HAP-1 (cell line): ENCODE results near the gene ANKRD29.

ENCODE experiments used
- DNase-seq, 2 experiments: peaks; one replicate each; pipeline ENCODE4 v3.0.0-alpha.2; 2016 to 2020; ENCODE audit warnings: low spot score in 2 of 2
- H3K27me3 ChIP-seq: fragments of 250-450 bp; sonication (Bioruptor Pico); 2 replicates; pipeline ENCODE4 v1.5.1; 2020; ENCODE audit warnings: low read depth, mild to moderate bottlenecking, moderate library complexity
- H3K36me3 ChIP-seq: fragments of 250-450 bp; sonication (Bioruptor Pico); replicated peaks from 2 replicates; pipeline ENCODE4 v1.5.1; 2020; ENCODE audit warnings: mild to moderate bottlenecking
- H3K4me1 ChIP-seq: fragments of 250-450 bp; sonication (Bioruptor Pico); 2 replicates; pipeline ENCODE4 v1.5.1; 2020; ENCODE audit warnings: mild to moderate bottlenecking
- H3K4me3 ChIP-seq: fragments of 250-450 bp; sonication (Bioruptor Pico); 2 replicates; pipeline ENCODE4 v1.5.1; 2020; ENCODE audit warnings: mild to moderate bottlenecking, moderate library complexity
- H3K9me3 ChIP-seq: fragments of 250-450 bp; sonication (Bioruptor Pico); 2 replicates; pipeline ENCODE4 v1.5.1; 2020; ENCODE audit warnings: mild to moderate bottlenecking, moderate library complexity
- in situ Hi-C: fragments of 300-500 bp; cut with MboI; formaldehyde crosslinking; loops from 3 replicates; pipeline ENCODE4 v1.14.3; 2020; ENCODE audit warnings: low sequenced_read_pairs, inconsistent platforms, mixed read lengths

Gene ANKRD29

DNA sequence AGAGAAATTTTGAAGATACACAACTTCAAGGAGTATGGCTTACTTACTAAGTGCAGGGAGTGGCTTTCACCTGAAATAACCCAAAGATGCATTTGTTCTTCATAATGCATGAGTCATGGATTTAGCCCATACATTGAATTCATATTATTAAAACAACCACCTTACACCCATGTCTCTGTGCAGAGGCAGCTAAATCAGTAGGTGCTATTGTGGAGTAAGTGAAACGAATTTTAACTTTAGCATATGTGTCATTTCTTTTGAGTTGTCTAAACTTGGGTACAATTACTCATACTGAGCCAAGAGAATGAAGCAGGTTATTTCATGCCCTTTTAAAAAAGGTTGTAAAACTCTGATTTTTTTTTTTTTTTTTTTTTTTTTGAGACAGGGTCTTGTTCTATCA, 11.0 kb upstream of the ANKRD29 start:
- Histone ChIP-seq H3K36me3 (no peaks in the 10 kb centered on the region), H3K27me3 (peaks cover 23% of the 10 kb centered on the region), H3K9me3 (no peaks in the 10 kb centered on the region), H3K4me3 (no peak overlapping the region), H3K4me1 (peaks cover 4% of the 10 kb centered on the region; the same call in 1 of the 2 replicates)
- no peak for DNase-seq
- in situ Hi-C loops, result no loop called here

DNA sequence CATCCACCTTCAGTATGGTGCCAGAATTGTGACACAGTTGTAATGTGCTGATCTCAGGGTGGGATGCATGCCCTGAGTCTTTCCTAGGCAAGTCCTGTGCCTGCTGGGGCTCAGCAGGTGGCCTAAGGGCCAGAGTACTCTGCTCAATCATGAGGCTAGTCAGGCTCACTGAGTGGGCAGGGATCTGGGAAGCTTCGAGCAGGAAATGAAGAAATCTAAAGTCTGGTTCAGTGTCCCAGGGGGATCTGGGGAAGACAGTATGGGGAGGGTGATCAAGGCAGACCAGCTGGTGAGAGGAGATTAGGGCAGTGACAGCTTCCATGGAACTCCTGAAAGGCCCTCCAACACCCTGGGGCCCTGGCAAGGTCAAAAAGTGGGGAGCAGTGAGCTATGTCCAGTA, 8.9 kb upstream of the ANKRD29 start:
- H3K4me1 ChIP-seq, result peaks cover 4% of the 10 kb centered on the region; the same call in 1 of the 2 replicates
- no peak overlapping the region for H3K4me3 ChIP-seq
- no peak for DNase-seq
- H3K36me3 ChIP-seq, result no peaks in the 10 kb centered on the region
- peaks cover 28% of the 10 kb centered on the region for H3K27me3 ChIP-seq
- in situ Hi-C loops, result no loop called here
- H3K9me3 ChIP-seq, result no peaks in the 10 kb centered on the region

DNA sequence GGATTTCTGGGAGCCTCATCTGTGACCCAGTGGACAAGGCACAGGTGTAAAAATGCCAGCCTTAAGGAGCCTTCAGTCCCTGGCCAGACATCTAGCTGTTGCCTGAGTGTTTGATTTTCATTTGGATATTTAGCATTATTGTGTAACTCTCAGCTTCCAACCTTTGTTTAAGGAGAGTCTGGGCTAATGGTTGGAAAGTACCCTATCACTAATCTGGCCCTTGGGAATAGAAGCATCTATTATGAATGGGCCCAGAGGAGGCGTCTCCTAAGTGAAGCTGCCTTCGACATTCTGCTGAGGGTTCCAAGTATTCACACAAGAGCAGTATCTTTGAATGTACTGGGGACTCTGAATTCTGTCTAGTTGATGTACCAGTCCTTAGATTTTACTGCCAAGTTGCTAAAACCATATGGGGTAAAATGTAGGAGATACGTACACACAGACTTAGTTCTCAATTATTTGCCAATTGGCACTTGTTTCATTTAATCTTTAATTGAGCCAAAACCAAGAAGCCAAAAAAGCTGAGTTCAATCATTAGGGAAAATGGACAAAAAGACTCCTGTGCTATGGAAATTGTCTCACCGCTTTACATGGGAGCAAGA, 7.2 kb upstream of the ANKRD29 start:
- no peaks in the 10 kb centered on the region for H3K9me3 ChIP-seq
- in situ Hi-C loops, result no loop called here
- DNase-seq, result peak; percentile 32 to 43
- H3K4me1 ChIP-seq, result peaks cover 4% of the 10 kb centered on the region; the same call in 1 of the 2 replicates
- H3K27me3 ChIP-seq, result peaks cover 33% of the 10 kb centered on the region
- no peak overlapping the region for H3K4me3 ChIP-seq
- no peaks in the 10 kb centered on the region for H3K36me3 ChIP-seq

DNA sequence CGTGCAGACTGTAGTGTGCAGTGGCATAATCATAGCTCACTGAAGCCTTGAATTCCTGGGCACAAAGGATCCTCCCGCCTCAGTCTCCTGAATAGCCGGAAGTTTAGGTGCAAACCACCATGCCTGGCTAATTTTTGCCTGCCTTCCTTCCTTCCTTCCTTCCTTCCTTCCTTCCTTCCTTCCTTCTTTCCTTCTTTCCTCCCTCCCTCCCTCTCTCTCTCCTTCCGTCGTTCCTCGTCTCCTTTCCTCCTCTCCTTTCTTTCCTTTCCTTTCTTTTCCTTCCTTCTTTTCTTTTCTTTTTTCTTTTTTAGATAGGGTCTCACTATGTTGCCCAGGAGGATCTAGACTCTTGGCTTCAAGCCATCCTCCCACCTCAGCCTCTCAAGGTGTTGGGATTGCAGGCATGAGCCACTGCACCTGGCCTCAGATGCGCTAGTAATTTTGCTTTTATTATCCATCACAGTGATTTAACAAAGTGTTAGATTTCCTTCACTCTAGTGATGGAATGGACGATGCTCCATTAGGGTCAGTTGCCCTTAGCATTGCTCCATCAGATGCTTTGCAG, 6.6 kb upstream of the ANKRD29 start:
- Histone ChIP-seq H3K4me1 (peaks cover 4% of the 10 kb centered on the region; the same call in 1 of the 2 replicates), H3K27me3 (peaks cover 39% of the 10 kb centered on the region), H3K9me3 (no peaks in the 10 kb centered on the region), H3K4me3 (no peak overlapping the region), H3K36me3 (no peaks in the 10 kb centered on the region)
- no peak for DNase-seq
- in situ Hi-C loops, result no loop called here

DNA sequence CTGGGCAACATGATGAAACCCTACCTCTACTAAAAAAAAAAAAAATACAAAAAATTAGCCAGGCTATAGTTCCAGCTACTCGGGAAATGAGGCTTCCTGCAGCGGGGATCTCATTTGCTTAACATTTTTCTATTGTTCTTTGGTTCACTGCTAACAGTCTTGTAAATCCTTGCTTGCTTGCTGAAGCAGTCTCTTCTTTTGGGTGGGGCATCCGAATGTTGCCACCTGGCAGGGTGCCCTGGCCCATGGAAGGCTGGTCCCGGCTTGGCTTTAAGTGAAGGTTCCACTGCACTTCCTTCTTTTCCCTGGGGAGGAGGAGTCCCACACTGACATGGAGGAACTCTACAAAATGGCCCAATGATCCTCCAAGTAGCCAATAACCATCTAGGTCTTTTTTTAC, 6.0 kb upstream of the ANKRD29 start:
- Histone ChIP-seq H3K4me1 (peaks cover 3% of the 10 kb centered on the region; the same call in 1 of the 2 replicates), H3K4me3 (no peak overlapping the region), H3K9me3 (no peaks in the 10 kb centered on the region), H3K36me3 (no peaks in the 10 kb centered on the region), H3K27me3 (peaks cover 45% of the 10 kb centered on the region)
- in situ Hi-C loops, result no loop called here
- DNase-seq, result no peak

DNA sequence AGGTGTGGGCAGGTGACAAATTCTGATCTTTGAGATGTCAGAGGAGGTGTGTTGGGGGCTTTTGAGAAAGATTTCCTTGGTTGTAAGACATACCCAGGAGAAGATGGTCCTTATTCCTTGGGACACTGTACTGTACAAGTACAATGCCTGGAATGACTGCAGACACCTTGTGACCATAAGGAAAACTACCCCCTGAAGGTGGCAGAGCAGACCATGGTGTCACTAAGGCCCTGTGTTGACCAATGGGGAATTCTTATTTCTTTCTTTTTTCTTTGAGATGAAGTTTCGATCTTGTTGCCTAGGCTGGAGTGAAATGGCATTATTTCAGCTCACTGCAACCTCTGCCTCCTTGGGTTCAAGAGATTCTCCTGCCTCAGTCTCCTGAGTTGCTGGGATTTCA, 4.4 kb upstream of the ANKRD29 start:
- H3K4me1 ChIP-seq, result no peaks in the 10 kb centered on the region
- H3K9me3 ChIP-seq, result no peaks in the 10 kb centered on the region
- in situ Hi-C loops, result no loop called here
- H3K27me3 ChIP-seq, result peaks cover 55% of the 10 kb centered on the region
- no peak overlapping the region for H3K4me3 ChIP-seq
- no peak for DNase-seq
- no peaks in the 10 kb centered on the region for H3K36me3 ChIP-seq

DNA sequence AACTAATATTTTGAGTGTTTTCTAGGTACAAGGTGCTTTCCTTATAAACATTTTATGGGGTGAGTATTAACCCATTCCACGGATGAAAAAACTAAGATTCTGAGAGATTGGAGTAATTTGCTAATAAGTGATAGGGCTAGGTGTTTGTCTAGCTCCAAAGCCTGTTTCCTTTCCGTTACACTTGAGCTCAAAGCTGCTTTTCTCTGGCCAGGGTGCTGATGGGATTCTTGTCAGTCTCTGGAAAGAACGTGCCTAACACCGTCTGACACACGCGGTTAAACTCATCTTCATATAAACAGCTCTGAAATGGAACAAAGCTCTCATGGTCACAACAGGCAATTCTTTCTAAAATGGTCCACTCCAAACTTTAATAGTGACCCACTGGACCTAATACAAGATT, 2.0 kb upstream of the ANKRD29 start:
- Histone ChIP-seq H3K4me3 (no peak overlapping the region), H3K9me3 (no peaks in the 10 kb centered on the region), H3K36me3 (no peaks in the 10 kb centered on the region), H3K27me3 (peaks cover 71% of the 10 kb centered on the region), H3K4me1 (peaks cover 11% of the 10 kb centered on the region)
- DNase-seq, result no peak
- in situ Hi-C loops, result no loop called here

DNA sequence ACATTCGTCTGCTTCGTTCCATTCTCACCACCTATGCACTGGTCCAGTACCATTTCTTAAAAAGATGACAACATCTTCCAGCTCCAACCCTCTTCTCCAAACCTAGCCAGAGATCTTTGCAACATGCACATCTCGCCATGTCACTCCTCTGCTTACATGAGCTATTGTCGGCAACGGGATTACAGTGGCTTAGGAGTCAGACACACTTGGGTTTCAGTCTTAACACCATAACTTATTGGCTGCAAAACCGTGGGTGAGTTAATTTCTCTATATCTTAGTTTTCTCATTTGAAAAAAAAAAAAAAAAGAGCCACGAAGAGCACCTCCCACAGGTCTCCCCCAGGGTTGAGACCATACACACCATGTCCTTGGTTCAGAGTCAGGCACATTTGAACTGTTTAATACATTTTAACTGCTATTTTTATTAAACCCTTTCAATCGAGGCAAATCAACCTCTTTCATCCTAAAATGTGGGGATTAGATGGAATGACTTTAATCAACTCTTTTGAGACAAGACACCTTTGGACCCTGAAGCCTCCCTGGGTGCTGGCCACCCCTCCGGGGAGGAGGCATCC, 889 bp downstream of the ANKRD29 start:
- in situ Hi-C loops, result no loop called here
- DNase-seq, result no peak
- H3K9me3 ChIP-seq, result no peaks in the 10 kb centered on the region
- peaks cover 84% of the 10 kb centered on the region for H3K27me3 ChIP-seq
- no peaks in the 10 kb centered on the region for H3K36me3 ChIP-seq
- peaks cover 11% of the 10 kb centered on the region for H3K4me1 ChIP-seq
- no peak overlapping the region for H3K4me3 ChIP-seq

DNA sequence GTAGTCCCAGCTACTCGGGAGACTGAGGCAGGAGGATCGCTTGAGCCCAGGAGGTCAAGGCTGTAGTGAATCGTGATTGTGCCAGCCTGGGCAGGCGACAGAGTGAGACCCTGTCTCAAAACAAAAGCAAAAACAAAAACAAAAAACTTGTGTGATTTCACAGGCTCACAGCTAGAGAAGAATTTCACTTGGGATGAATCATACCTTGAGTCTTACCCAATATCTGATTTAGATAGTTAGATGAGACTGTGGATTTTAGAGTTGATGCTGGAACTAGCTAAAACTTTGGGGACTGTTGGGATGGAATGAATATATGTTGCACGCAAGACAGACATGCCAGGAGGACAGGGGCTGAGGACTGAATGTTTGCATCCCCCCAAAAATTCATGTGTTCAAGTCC, 4.4 kb downstream of the ANKRD29 start:
- H3K27me3 ChIP-seq, result peaks cover 54% of the 10 kb centered on the region
- H3K4me1 ChIP-seq, result peaks cover 11% of the 10 kb centered on the region
- DNase-seq, result no peak
- H3K36me3 ChIP-seq, result no peaks in the 10 kb centered on the region
- no peak overlapping the region for H3K4me3 ChIP-seq
- no peaks in the 10 kb centered on the region for H3K9me3 ChIP-seq
- in situ Hi-C loops, result no loop called here

DNA sequence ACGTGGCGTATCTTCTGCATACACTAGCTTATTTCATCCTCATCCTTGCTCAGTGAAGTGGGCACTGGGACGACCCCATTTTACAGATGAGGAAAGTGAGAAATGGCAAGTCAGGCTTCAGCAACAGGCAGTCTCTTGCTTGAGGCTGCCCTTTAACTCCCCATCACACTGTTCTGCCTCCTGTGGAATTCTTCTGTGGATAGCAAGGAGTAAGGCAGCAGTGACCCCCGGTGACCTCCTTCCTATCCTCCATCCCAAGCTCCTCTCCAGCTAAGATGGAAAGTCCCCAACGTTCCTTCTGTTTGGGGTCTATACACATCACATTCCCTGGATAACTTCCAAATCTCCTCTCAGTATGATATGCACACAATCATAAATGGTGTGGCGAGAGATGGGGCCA, 10.5 kb downstream of the ANKRD29 start:
- peaks cover 11% of the 10 kb centered on the region for H3K4me1 ChIP-seq
- in situ Hi-C loops, result no loop called here
- H3K9me3 ChIP-seq, result no peaks in the 10 kb centered on the region
- DNase-seq, result no peak
- H3K27me3 ChIP-seq, result peaks cover under 1% of the 10 kb centered on the region
- H3K4me3 ChIP-seq, result no peak overlapping the region
- H3K36me3 ChIP-seq, result no peaks in the 10 kb centered on the region

DNA sequence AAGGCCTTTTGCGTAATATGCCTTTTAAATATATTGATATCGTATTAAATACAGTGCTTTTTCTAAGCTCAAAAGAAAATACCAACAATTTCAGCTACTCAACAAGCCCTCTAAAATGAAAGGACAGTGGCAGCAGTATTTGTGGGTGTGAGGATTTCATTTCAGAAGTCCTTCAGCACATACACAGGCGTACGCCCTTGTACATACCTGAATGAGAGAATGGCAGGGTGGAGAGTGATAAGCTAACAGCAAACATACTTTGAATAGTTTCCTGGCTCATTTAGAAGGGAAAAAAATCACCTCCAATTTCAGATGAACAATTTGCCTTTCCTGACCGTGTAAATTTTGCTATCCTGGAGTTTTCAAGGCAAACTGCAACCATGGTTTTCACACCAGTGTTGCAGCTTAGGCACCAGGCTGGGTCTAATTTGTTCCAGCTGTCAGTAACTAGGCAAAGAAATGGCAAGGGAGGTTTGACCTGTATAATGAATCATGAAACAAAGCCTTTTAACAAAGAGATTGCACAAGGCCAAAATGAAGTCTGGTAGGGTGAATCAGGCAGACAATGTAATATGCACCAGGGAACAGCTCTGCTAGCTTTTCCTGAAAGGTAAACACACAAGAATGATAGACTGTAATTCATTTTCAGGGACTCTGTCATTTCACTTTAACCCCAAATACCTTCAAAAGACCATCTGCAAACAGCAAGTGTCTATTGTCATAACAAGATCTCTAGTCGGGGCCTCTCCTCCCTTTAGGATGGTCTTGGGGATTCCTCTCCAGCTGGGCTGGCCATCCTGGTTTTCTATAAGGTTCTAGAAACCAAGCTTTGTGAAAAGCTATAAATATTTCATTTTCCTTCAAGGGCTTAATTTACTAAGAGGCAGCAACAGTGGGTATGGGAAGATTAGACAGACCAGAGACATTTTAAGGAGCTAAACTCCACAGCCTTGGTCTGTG, 11.5 kb downstream of the ANKRD29 start:
- H3K4me1 ChIP-seq, result peaks cover 11% of the 10 kb centered on the region
- H3K36me3 ChIP-seq, result no peaks in the 10 kb centered on the region
- in situ Hi-C loops, result no loop called here
- H3K4me3 ChIP-seq, result no peak overlapping the region
- no peaks in the 10 kb centered on the region for H3K27me3 ChIP-seq
- no peak for DNase-seq
- H3K9me3 ChIP-seq, result no peaks in the 10 kb centered on the region

DNA sequence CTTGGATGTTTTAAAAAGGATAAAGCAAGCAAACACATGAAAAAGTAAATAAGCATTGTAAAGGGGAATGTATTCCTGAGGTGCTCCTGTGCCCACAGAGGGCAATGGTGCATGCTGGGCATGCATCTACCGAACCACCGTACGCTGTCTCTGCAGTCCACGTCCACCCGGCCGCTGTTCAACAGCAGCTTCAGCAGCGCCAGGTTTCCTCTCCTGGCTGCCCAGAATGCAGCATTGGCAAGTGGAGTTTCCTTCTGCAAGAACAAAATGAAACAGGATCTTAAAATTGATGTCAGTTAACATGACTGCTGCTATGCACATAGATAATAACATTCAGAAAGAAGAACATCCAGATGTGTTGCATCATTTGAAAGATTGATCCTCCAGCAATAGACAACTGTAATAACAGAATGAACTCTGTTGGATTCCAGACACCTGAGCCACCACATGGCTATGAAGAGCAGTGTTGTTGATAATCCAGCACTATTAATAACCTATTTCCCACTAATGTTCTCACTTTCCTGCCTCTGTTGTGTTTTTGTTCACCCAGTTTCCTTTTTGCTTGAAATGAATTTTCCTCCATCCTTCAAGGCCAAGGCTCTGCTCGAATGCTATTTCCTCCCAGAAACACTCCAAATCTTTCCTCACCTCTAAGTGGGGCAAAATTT, 13.6 kb downstream of the ANKRD29 start:
- peaks cover 11% of the 10 kb centered on the region for H3K4me1 ChIP-seq
- no peak overlapping the region for H3K4me3 ChIP-seq
- H3K36me3 ChIP-seq, result no peaks in the 10 kb centered on the region
- DNase-seq, result no peak
- H3K9me3 ChIP-seq, result no peaks in the 10 kb centered on the region
- no peaks in the 10 kb centered on the region for H3K27me3 ChIP-seq
- in situ Hi-C loops, result no loop called here

DNA sequence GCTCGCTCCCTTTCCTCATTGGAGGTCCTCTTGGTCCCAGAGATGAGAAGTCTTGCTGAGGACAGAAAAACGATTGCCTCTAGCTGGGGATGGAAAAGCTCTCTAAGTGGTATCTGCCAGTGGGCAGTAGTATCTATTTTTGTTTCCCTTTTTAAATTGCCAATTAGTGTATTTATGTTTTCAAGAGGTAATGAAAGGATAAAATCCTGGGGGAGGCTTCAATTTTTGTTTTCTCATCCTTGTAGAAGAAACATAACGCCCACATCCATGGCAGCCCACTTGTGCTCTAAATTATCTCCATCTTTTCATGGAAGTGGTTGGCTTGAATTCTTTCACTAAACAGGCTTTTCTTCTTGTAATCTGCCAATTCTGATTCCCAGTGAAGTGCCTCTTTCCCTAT, 14.3 kb downstream of the ANKRD29 start:
- H3K4me3 ChIP-seq, result no peak overlapping the region
- peaks cover 11% of the 10 kb centered on the region for H3K4me1 ChIP-seq
- no peaks in the 10 kb centered on the region for H3K27me3 ChIP-seq
- no peaks in the 10 kb centered on the region for H3K9me3 ChIP-seq
- DNase-seq, result no peak
- H3K36me3 ChIP-seq, result no peaks in the 10 kb centered on the region
- in situ Hi-C loops, result no loop called here
